Osteocyte (in vitro differentiated cells): ENCODE data around the gene STX18. TPM values are rescaled to one million over a fixed set of nuclear protein-coding genes. Genes with fewer than 3 reads are reported as not detected.

ENCODE experiments used
- DNase-seq: peaks from one replicate; pipeline ENCODE4 v3.0.0; 2021; ENCODE audit warnings: mixed read lengths; ENCODE audit not compliant: unreplicated experiment; ENCODE audit errors: extremely low spot score
- H3K27ac Mint-ChIP-seq: one replicate; pipeline ENCODE4 v1.8.0; 2021; ENCODE audit warnings: mild to moderate bottlenecking, mixed read lengths; ENCODE audit not compliant: unreplicated experiment
- H3K27me3 Mint-ChIP-seq: one replicate; pipeline ENCODE4 v1.8.0; 2021; ENCODE audit warnings: mixed read lengths; ENCODE audit not compliant: unreplicated experiment
- H3K36me3 Mint-ChIP-seq: one replicate; pipeline ENCODE4 v1.8.0; 2021; ENCODE audit warnings: mixed read lengths; ENCODE audit not compliant: unreplicated experiment
- H3K4me1 Mint-ChIP-seq: one replicate; pipeline ENCODE4 v1.8.0; 2021; ENCODE audit warnings: mixed read lengths; ENCODE audit not compliant: unreplicated experiment
- H3K4me3 Mint-ChIP-seq: one replicate; pipeline ENCODE4 v1.8.0; 2021; ENCODE audit warnings: mild to moderate bottlenecking, moderate library complexity, mixed read lengths; ENCODE audit not compliant: unreplicated experiment
- H3K9me3 Mint-ChIP-seq: one replicate; pipeline ENCODE4 v1.8.0; 2021; ENCODE audit warnings: mixed read lengths; ENCODE audit not compliant: unreplicated experiment
- total RNA-seq: library from RNA; stranded (reverse); gene quantifications from 2 replicates; pipeline ENCODE4 v1.2.1, GENCODE V29; 2021
- TF ChIP-seq, protein P1 (sequence below): fragments of 200-600 bp; sonication (generic); IDR thresholded peaks from 2 replicates; pipeline ENCODE4 v1.5.0; 2021; ENCODE audit warnings: antibody characterized with exemption, mild to moderate bottlenecking, moderate library complexity

STX18 gene
- total RNA-seq, 1 donor from 2014 or later, result 26.7 TPM

DNA sequence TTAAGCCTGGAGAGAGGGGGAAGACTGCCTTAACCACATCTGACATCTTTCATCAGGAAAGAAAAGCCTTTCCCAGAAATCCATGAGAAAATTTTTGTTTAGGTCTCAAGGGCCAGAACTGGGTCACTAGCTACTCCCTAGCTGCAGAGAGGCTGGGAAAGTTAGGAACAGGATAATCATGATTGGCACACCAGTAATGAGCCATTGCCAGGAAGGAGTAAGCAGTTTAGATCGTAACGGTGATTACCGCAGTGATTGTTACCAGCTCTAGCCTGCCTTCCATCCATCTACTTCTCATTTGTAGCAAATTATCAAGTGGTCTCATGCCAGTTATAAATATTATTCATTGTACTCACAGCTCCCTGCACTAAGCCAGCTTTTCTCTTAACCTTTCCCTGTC is 22.7 kb upstream of the STX18 start:
- Mint-ChIP-seq H3K9me3 (no peaks in the 10 kb centered on the region), H3K27me3 (no peaks in the 10 kb centered on the region), H3K4me1 (peaks cover 9% of the 10 kb centered on the region), H3K4me3 (no peak overlapping the region), H3K36me3 (peaks cover 4% of the 10 kb centered on the region), H3K27ac (no peak overlapping the region)
- TF ChIP-seq, protein P1, sequence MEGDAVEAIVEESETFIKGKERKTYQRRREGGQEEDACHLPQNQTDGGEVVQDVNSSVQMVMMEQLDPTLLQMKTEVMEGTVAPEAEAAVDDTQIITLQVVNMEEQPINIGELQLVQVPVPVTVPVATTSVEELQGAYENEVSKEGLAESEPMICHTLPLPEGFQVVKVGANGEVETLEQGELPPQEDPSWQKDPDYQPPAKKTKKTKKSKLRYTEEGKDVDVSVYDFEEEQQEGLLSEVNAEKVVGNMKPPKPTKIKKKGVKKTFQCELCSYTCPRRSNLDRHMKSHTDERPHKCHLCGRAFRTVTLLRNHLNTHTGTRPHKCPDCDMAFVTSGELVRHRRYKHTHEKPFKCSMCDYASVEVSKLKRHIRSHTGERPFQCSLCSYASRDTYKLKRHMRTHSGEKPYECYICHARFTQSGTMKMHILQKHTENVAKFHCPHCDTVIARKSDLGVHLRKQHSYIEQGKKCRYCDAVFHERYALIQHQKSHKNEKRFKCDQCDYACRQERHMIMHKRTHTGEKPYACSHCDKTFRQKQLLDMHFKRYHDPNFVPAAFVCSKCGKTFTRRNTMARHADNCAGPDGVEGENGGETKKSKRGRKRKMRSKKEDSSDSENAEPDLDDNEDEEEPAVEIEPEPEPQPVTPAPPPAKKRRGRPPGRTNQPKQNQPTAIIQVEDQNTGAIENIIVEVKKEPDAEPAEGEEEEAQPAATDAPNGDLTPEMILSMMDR, result no peak
- no peak for DNase-seq

- Mint-ChIP-seq H3K27ac (no peak overlapping the region), H3K36me3 (peaks cover 8% of the 10 kb centered on the region), H3K9me3 (no peaks in the 10 kb centered on the region), H3K4me3 (no peak overlapping the region), H3K4me1 (peaks cover 28% of the 10 kb centered on the region), H3K27me3 (no peaks in the 10 kb centered on the region)
- DNase-seq, result no peak
- TF ChIP-seq, protein P1, result no peak
Observed at GRCh38 chr4:4560642-4561041, 18.8 kb upstream of the STX18 start.

- H3K9me3 Mint-ChIP-seq, result no peaks in the 10 kb centered on the region
- TF ChIP-seq, protein P1, result no peak
- no peaks in the 10 kb centered on the region for H3K27me3 Mint-ChIP-seq
Observed at GRCh38 chr4:4560136-4560535, 18.3 kb upstream of the STX18 start.

GRCh38 chr4:4559596-4559995 is 17.7 kb upstream of the STX18 start:
- DNase-seq, result no peak
- no peak overlapping the region for H3K27ac Mint-ChIP-seq
- TF ChIP-seq, protein P1, result no peak
- H3K4me3 Mint-ChIP-seq, result no peak overlapping the region
- H3K4me1 Mint-ChIP-seq, result peaks cover 35% of the 10 kb centered on the region
- peaks cover 4% of the 10 kb centered on the region for H3K36me3 Mint-ChIP-seq
- H3K9me3 Mint-ChIP-seq, result no peaks in the 10 kb centered on the region
- H3K27me3 Mint-ChIP-seq, result no peaks in the 10 kb centered on the region

More at GRCh38 chr4:4560136-4560535, 18.3 kb upstream of the STX18 start:
- DNase-seq, result no peak
- Mint-ChIP-seq H3K4me1 (peaks cover 33% of the 10 kb centered on the region), H3K36me3 (peaks cover 8% of the 10 kb centered on the region), H3K27ac (no peak overlapping the region), H3K4me3 (no peak overlapping the region)

DNA sequence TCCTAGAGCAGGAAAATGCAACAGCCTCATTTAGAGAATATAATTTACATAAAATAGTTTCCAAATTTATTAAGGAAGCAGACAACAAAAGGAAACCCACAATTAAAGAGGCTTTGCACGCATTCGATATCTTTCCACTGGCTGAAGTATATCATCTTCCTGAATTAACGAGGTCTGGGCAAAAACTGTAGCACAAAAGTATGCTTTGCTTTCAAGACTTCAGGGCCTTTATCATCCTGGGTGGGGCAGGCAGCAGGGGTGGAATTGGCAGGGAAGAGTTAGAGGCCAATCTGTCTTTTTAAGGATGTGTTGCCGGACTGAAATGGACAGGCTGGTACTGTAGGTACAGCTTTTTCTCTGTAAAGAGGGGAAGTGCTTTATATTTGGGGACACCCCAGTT is 17.0 kb upstream of the STX18 start:
- Mint-ChIP-seq H3K27me3 (no peaks in the 10 kb centered on the region), H3K9me3 (no peaks in the 10 kb centered on the region), H3K4me1 (peaks cover 35% of the 10 kb centered on the region), H3K36me3 (peaks cover 4% of the 10 kb centered on the region), H3K27ac (no peak overlapping the region), H3K4me3 (no peak overlapping the region)
- DNase-seq, result no peak
- TF ChIP-seq, protein P1, result no peak
